Lung (tissue), 12 donors: ENCODE measurements around the gene CRTAC1. TPM values are rescaled to one million over a fixed set of nuclear protein-coding genes. Genes with fewer than 3 reads are reported as not detected.

Experiments used
- ATAC-seq: fragments of 200-7000 bp; cut with Tn5 transposase; one replicate; pipeline ENCODE4 v1.9.1; 2020; ENCODE audit warnings: moderate number of reproducible peaks; ENCODE audit not compliant: insufficient read depth, low FRiP score
- DNase-seq, 3 donors: peaks; one replicate each; pipeline ENCODE4 v3.0.0-alpha.2; 2013 to 2017
- H3K27ac ChIP-seq, 2 donors: one replicate each; pipeline ENCODE4 v1.5.1; 2013; ENCODE audit warnings: mild to moderate bottlenecking in 2 of 2, moderate library complexity in 2 of 2, control low read depth in 1 of 2, inconsistent platforms in 1 of 2, low read depth in 1 of 2, low read length in 1 of 2
- H3K27me3 ChIP-seq, 3 donors: one replicate each; pipeline ENCODE4 v1.5.1; 2013; ENCODE audit warnings: low read length in 2 of 3; ENCODE audit not compliant: control insufficient read depth in 3 of 3, insufficient read depth in 3 of 3
- H3K36me3 ChIP-seq, 4 donors: one replicate each; pipeline ENCODE4 v1.5.1; 2013; ENCODE audit warnings: low read length in 4 of 4, mild to moderate bottlenecking in 1 of 4, moderate library complexity in 1 of 4; ENCODE audit not compliant: control insufficient read depth in 4 of 4, insufficient read depth in 4 of 4
- H3K4me1 ChIP-seq, 5 donors: one replicate each; pipeline ENCODE4 v1.5.1; 2013; ENCODE audit warnings: low read length in 5 of 5, mild to moderate bottlenecking in 2 of 5, moderate library complexity in 1 of 5; ENCODE audit not compliant: control insufficient read depth in 5 of 5, insufficient read depth in 5 of 5
- H3K4me3 ChIP-seq: one replicate; pipeline ENCODE4 v1.5.1; 2013; ENCODE audit warnings: mild to moderate bottlenecking, control low read depth, moderate library complexity
- H3K9ac ChIP-seq, 2 donors: one replicate each; pipeline ENCODE4 v1.5.1; 2013; ENCODE audit warnings: low read length in 2 of 2, control low read depth in 1 of 2; ENCODE audit not compliant: insufficient read depth in 1 of 2
- H3K9me3 ChIP-seq, 4 donors: one replicate each; pipeline ENCODE4 v1.5.1; 2013; ENCODE audit warnings: low read length in 3 of 4, mild to moderate bottlenecking in 1 of 4, moderate library complexity in 1 of 4; ENCODE audit not compliant: control insufficient read depth in 4 of 4, insufficient read depth in 3 of 4
- WGBS, 2 donors: extraction: QIAGEN DNeasy Blood & Tissue Kit; methylation state at CpG; one replicate each; pipeline ENCODE4 v1.1.7; 2013; 5-methylcytosine and 5-hydroxymethylcytosine counted together
- polyA plus RNA-seq, 2 donors: library from polyadenylated mRNA; stranded (reverse); fragments of 200-250 nt; gene quantifications; one replicate each; pipeline ENCODE4 v1.2.1, GENCODE V29; 2013
- total RNA-seq, 2 donors: library from RNA; depleted of rRNA in 1 of 2; stranded (reverse); fragments of >200 nt in 1 of 2; gene quantifications; one replicate each; pipeline ENCODE4 v1.2.1, GENCODE V29; 2014 to 2021
- TF ChIP-seq, protein P1 (sequence below): IDR thresholded peaks from 2 replicates; pipeline ENCODE4 v1.5.1; 2012; ENCODE audit warnings: mild to moderate bottlenecking; ENCODE audit errors: control extremely low read depth, extremely low read depth
- donor health status: control.
- donor health status: control.
- donor health status: Bipolar disorder and iron deficiency.
- donor health status: healthy.
- donor health status: DM: yes; HTN: yes; CAD: no.

The CRTAC1 gene
- total and polyA plus RNA-seq, 4 donors, result 45.8 to 82.4 (median 54.3) TPM

DNA sequence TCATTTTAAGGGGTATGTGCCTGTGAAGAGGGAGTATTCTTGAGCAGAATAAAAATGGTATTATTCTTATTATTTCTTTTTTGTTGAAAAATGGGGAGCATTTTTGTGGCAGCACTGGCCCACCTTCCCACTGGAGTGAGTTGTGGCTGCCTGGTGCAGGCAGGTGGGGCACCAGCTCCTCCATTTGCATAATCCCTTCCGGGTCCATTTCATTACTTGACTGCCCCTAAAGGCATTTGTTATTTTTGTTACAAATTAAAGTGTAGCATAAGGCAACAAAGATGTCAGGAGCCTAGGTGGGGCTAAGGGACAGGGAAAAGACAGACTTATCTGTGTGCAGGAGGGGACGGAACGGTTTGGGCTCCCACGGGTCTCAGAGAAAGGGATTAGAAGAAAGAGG is 154.0 kb downstream of the CRTAC1 start:
- no peak for ATAC-seq
- WGBS, 2 donors, result 69 to 76% methylated on average over 4 of the region's 4 CpGs
- TF ChIP-seq, protein P1, sequence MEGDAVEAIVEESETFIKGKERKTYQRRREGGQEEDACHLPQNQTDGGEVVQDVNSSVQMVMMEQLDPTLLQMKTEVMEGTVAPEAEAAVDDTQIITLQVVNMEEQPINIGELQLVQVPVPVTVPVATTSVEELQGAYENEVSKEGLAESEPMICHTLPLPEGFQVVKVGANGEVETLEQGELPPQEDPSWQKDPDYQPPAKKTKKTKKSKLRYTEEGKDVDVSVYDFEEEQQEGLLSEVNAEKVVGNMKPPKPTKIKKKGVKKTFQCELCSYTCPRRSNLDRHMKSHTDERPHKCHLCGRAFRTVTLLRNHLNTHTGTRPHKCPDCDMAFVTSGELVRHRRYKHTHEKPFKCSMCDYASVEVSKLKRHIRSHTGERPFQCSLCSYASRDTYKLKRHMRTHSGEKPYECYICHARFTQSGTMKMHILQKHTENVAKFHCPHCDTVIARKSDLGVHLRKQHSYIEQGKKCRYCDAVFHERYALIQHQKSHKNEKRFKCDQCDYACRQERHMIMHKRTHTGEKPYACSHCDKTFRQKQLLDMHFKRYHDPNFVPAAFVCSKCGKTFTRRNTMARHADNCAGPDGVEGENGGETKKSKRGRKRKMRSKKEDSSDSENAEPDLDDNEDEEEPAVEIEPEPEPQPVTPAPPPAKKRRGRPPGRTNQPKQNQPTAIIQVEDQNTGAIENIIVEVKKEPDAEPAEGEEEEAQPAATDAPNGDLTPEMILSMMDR, result no peak

DNA sequence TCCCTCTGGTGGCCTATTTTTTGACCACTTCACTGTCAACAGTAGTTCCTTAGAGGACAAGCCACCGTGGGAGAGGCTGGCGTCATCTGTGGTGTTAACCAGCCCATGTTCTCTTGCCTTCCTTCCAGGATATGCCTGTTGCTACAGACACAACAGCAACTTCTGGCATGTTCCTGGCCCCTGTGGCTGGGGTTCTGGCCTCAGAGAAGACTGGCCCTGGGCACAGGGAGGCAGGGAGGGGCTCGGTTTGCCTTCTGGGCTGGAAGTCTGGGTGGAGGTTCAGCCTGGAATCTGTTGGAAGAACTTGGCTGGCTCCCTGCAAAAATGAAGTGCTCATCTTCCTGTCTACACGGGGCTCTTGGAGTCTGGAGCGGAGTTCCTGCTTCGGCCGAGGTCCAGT is 155.0 kb downstream of the CRTAC1 start:
- Histone ChIP-seq H3K36me3 (no peaks in the 10 kb centered on the region), H3K9me3 (no peaks in the 10 kb centered on the region), H3K9ac (no peak overlapping the region), H3K27me3 (peaks cover 0 to 6% (median 0%) of the 10 kb centered on the region in 3 donors), H3K4me1 (no peaks in the 10 kb centered on the region), H3K27ac (no peak overlapping the region), H3K4me3 (no peak overlapping the region)
- TF ChIP-seq, protein P1, result no peak
- no peak for DNase-seq
- 67 to 72% methylated on average over 7 of the region's 7 CpGs for WGBS, 2 donors
- ATAC-seq, result no peak

More for the DNA sequence above, 154.0 kb downstream of the CRTAC1 start:
- no peak for DNase-seq
- Histone ChIP-seq H3K9ac (no peak overlapping the region), H3K4me1 (no peaks in the 10 kb centered on the region), H3K4me3 (no peak overlapping the region), H3K9me3 (no peaks in the 10 kb centered on the region), H3K27me3 (no peaks in the 10 kb centered on the region), H3K36me3 (no peaks in the 10 kb centered on the region), H3K27ac (no peak overlapping the region)

DNA sequence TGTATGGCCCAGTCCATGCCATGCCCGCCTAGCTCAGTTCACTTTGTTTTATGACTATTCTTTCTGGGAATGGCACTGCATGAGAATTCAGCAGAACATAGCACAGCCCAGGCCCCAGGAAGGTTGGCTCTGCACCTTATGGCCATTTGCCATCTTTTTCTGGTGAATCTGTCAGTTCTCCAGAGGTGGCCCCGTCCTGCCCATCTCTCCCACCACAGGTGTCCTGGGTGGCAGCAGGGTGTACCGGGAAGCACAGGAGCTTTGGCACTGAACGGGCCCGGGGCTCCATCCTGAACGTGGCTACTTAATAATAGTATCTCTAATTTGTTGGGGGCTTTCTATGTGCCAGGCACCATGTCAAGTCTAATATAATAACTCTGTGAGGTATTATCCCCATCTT is 156.1 kb downstream of the CRTAC1 start:
- H3K9ac ChIP-seq, result no peak overlapping the region
- TF ChIP-seq, protein P1, result no peak
- no peak overlapping the region for H3K4me3 ChIP-seq
- no peak for ATAC-seq
- no peaks in the 10 kb centered on the region for H3K36me3 ChIP-seq
- H3K27me3 ChIP-seq, result peaks cover 0 to 6% (median 0%) of the 10 kb centered on the region in 3 donors
- 75 to 90% methylated on average over 6 of the region's 6 CpGs for WGBS, 2 donors
- H3K9me3 ChIP-seq, result no peaks in the 10 kb centered on the region
- DNase-seq, result no peak
- H3K4me1 ChIP-seq, result peaks cover 0 to 3% (median 0%) of the 10 kb centered on the region in 5 donors
- H3K27ac ChIP-seq, result no peak overlapping the region

DNA sequence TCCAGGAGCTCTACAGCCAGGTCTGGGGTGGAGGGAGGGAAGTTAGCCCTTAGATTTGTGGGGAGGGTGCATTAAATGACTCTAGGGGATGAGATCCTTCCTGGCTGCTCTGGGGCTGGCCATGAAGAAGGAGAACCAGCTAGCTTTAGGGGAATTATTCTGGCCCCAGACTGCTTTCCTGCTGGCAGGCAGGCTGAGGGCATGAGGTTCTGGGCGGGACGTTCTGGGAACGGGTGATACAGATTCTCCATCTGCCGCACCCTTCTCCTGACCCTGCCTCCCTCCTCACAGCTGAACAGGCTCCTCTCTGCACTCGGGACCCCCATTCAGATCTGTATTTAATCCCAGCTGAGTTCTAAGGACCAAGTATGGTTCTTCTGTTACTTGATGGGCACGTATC is 156.9 kb downstream of the CRTAC1 start:
- DNase-seq (no peak), ATAC-seq (no peak)
- no peaks in the 10 kb centered on the region for H3K36me3 ChIP-seq
- peaks cover 0 to 10% (median 2%) of the 10 kb centered on the region in 5 donors for H3K4me1 ChIP-seq
- H3K9ac ChIP-seq, result no peak overlapping the region
- no peaks in the 10 kb centered on the region for H3K9me3 ChIP-seq
- H3K27me3 ChIP-seq, result peaks cover 0 to 6% (median 0%) of the 10 kb centered on the region in 3 donors
- 72 to 85% methylated on average over 6 of the region's 6 CpGs for whole genome bisulfite sequencing, 2 donors
- H3K27ac ChIP-seq, result no peak overlapping the region
- H3K4me3 ChIP-seq, result no peak overlapping the region
- TF ChIP-seq, protein P1, result no peak
